Endothelial cell of umbilical vein (primary cell): Measurements from ENCODE around the gene AMOT. TPM values are rescaled to one million over a fixed set of nuclear protein-coding genes. Genes with fewer than 3 reads are reported as not detected.

Source experiments
- BruUV-seq: library from RNA; stranded (reverse); fragments of 400-500 nt; replicated peaks from 2 replicates; lab custom pipeline; 2021; lab: Mats Ljungman, UMichigan
- CTCF ChIA-PET: fragments of 300-600, 350-600 bp; sonication (Branson Sonifier 250); formaldehyde crosslinking; loops from one replicate; lab custom pipeline; 2021; ENCODE audit warnings: antibody characterized with exemption, inconsistent platforms; lab: Charles Lee
- POLR2A ChIA-PET: fragments of 300-600, 350-600 bp; sonication (Branson Sonifier 250); formaldehyde crosslinking; loops from one replicate; lab custom pipeline; 2021; ENCODE audit warnings: antibody characterized with exemption, inconsistent platforms; lab: Charles Lee
- DNase-seq: peaks from one replicate; pipeline ENCODE4 v3.0.0-alpha.2; 2011; ENCODE audit warnings: low read depth, low spot score
- FAIRE-seq: peaks from 2 replicates; lab custom pipeline; 2011; peaks lifted over from hg19 to GRCh38; lab: Jason Lieb, UNC
- H2AFZ ChIP-seq: 2 replicates; pipeline ENCODE4 v1.6.0; 2012; ENCODE audit warnings: low read depth, low read length, control low read depth, inconsistent platforms
- H3K27ac ChIP-seq: 2 replicates; pipeline ENCODE4 v1.5.1; 2011; ENCODE audit warnings: low read depth, mild to moderate bottlenecking, control low read depth, low read length, moderate library complexity; ENCODE audit not compliant: insufficient read depth
- H3K27me3 ChIP-seq, 2 experiments: 2 replicates each; pipeline versions ENCODE4 v1.6.0 to v1.6.1; 2011; ENCODE audit warnings: low read length in 2 of 2, mixed read lengths in 1 of 2; ENCODE audit not compliant: control insufficient read depth in 2 of 2, insufficient read depth in 2 of 2
- H3K36me3 ChIP-seq, 2 experiments: 2 replicates in 1 of 2; 3 replicates in 1 of 2; pipeline ENCODE4 v1.5.1; 2011; ENCODE audit warnings: low read length in 2 of 2, mild to moderate bottlenecking in 1 of 2, moderate library complexity in 1 of 2; ENCODE audit not compliant: control insufficient read depth in 2 of 2, insufficient read depth in 2 of 2; ENCODE audit errors: extremely low read depth in 1 of 2
- H3K4me1 ChIP-seq: 3 replicates; pipeline ENCODE4 v1.5.1; 2011; ENCODE audit warnings: mild to moderate bottlenecking, low read length; ENCODE audit not compliant: control insufficient read depth, insufficient read depth; ENCODE audit errors: extremely low read depth
- H3K4me2 ChIP-seq: 2 replicates; pipeline ENCODE4 v1.6.1; 2011; ENCODE audit warnings: low read length, control low read depth, mixed read lengths; ENCODE audit not compliant: insufficient read depth
- H3K4me3 ChIP-seq, 3 experiments: fragments of 200-600 bp in 1 of 3; sonication (generic), shearing (Covaris generic) in 1 of 3; replicated peaks in 1 of 3; 2 replicates each; pipeline ENCODE4 v1.5.1; 2011 to 2016; ENCODE audit warnings: control low read depth in 3 of 3, low read length in 3 of 3, mild to moderate bottlenecking in 2 of 3, inconsistent platforms in 1 of 3, low read depth in 1 of 3, moderate library complexity in 1 of 3; ENCODE audit not compliant: insufficient read depth in 1 of 3
- H3K79me2 ChIP-seq: 2 replicates; pipeline ENCODE4 v1.6.0; 2012; ENCODE audit warnings: low read length, inconsistent platforms; ENCODE audit not compliant: control insufficient read depth, insufficient read depth
- H3K9ac ChIP-seq: replicated peaks from 2 replicates; pipeline ENCODE3; 2011; ENCODE audit warnings: low read length, control low read depth; ENCODE audit not compliant: insufficient read depth; ENCODE audit errors: extremely low read depth
- H3K9me1 ChIP-seq: replicated peaks from 3 replicates; pipeline ENCODE4 v1.6.0; 2011; ENCODE audit warnings: mild to moderate bottlenecking, low read length; ENCODE audit not compliant: control insufficient read depth, insufficient read depth; ENCODE audit errors: extremely low read depth
- H3K9me3 ChIP-seq: replicated peaks from 2 replicates; pipeline ENCODE4 v1.5.1; 2012; ENCODE audit warnings: low read length, inconsistent platforms; ENCODE audit not compliant: control insufficient read depth, insufficient read depth
- H4K20me1 ChIP-seq: replicated peaks from 2 replicates; pipeline ENCODE3; 2011; ENCODE audit warnings: mild to moderate bottlenecking, low read length; ENCODE audit not compliant: control insufficient read depth, insufficient read depth; ENCODE audit errors: extremely low read depth
- EZH2 ChIP-seq: IDR thresholded peaks from 2 replicates; pipeline ENCODE4 v1.6.1; 2012; ENCODE audit warnings: borderline replicate concordance, low read depth, mild to moderate bottlenecking, moderate library complexity, low read length, inconsistent platforms; ENCODE audit not compliant: severe bottlenecking
- FOS ChIP-seq: IDR thresholded peaks from 2 replicates; pipeline ENCODE4 v1.6.1; 2011; ENCODE audit warnings: mild to moderate bottlenecking, low read length, moderate library complexity, borderline replicate concordance; ENCODE audit not compliant: insufficient read depth
- GATA2 ChIP-seq: IDR thresholded peaks from 2 replicates; pipeline ENCODE4 v1.7.0; 2011; ENCODE audit warnings: low read depth, mild to moderate bottlenecking, moderate library complexity, mixed read lengths, low read length; ENCODE audit not compliant: insufficient read length, insufficient read depth
- JUN ChIP-seq: IDR thresholded peaks from 2 replicates; pipeline ENCODE4 v1.6.1; 2011; ENCODE audit warnings: borderline replicate concordance, low read depth; ENCODE audit not compliant: insufficient read length, insufficient read depth
- MYC ChIP-seq: IDR thresholded peaks from one replicate; pipeline ENCODE4 v1.6.1; 2011; ENCODE audit warnings: mild to moderate bottlenecking, low read depth, low read length
- POLR2A ChIP-seq: IDR thresholded peaks from 2 replicates; pipeline ENCODE4 v1.6.1; 2012; ENCODE audit warnings: low read depth, mild to moderate bottlenecking, control low read depth, low read length
- POLR2AphosphoS5 ChIP-seq: IDR thresholded peaks from 2 replicates; pipeline ENCODE4 v1.6.1; 2012; ENCODE audit warnings: low read depth, mild to moderate bottlenecking, control low read depth, low read length, moderate library complexity; ENCODE audit not compliant: insufficient read depth
- dilution Hi-C: fragments of 300-500 bp; cut with MboI; formaldehyde crosslinking; loops from one replicate; pipeline ENCODE4 v1.15.0; 2019; ENCODE audit warnings: low sequenced_read_pairs; ENCODE audit not compliant: extremely low pct_ligation_motif_present
- intact Hi-C: fragments of 100-400 bp; cut with micrococcal nuclease; formaldehyde crosslinking; loops from one replicate; pipeline ENCODE4 v1.10.0; 2022
- polyA plus RNA-seq, 4 experiments: library from polyadenylated mRNA; depleted of rRNA in 3 of 4; stranded (reverse) in 3 of 4; unstranded in 1 of 4; fragments of >200 nt; gene quantifications; 2 replicates each; pipeline versions ENCODE4 v1.2.1 to v1.2.3, GENCODE V29; 2011 to 2012; ENCODE audit warnings: missing spikeins in 1 of 4
- total RNA-seq: library from RNA; stranded (reverse); gene quantifications from 2 replicates; pipeline ENCODE4 v1.2.3, GENCODE V29; 2021
- TF ChIP-seq, protein P1 (sequence below): IDR thresholded peaks from 2 replicates; pipeline ENCODE4 v1.6.1; 2011; ENCODE audit not compliant: insufficient read depth, insufficient read length
- TF ChIP-seq, protein P2 (sequence below), 2 donors: IDR thresholded peaks; 1 replicate in 1 of 2; 2 replicates in 1 of 2; pipeline ENCODE4 v1.5.1; 2011; ENCODE audit warnings: low read length in 2 of 2, mild to moderate bottlenecking in 2 of 2, moderate library complexity in 2 of 2, control low read depth in 1 of 2, inconsistent platforms in 1 of 2, low read depth in 1 of 2; ENCODE audit not compliant: insufficient read depth in 1 of 2; ENCODE audit errors: extremely low read depth in 1 of 2

The AMOT gene
- total and polyA plus RNA-seq, 2 donors (not counting 3 experiments of a cell fraction or from before 2014, with no cell fraction given), result 0.68 to 3.5 TPM

DNA sequence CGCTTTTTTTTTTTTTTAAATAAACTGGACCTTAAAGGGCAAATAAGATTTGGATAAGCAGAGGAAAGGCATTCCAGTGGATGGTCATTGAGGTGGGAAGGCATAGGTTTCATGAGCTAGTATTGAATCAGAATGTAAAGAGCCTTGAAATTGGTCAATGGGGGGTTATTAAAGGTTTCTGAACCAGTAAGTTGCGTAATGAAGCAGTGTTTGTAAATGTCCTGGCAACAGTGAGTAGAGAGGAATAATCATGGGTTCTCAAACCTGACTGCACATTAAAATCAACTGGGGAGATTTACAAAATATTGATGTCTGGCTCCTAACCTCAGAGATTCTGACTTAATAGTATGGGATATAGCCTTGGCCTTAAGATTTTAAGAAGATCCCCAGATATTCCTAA is 23.2 kb upstream of the AMOT start:
- TF ChIP-seq FOS, result no peak
- no peak for TF ChIP-seq EZH2
- no peak for TF ChIP-seq GATA2
- TF ChIP-seq MYC, result no peak
- TF ChIP-seq JUN, result no peak
- TF ChIP-seq POLR2AphosphoS5, result no peak
- TF ChIP-seq POLR2A, result no peak
- TF ChIP-seq, protein P1, sequence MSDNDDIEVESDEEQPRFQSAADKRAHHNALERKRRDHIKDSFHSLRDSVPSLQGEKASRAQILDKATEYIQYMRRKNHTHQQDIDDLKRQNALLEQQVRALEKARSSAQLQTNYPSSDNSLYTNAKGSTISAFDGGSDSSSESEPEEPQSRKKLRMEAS, result no peak
- TF ChIP-seq, protein P2, sequence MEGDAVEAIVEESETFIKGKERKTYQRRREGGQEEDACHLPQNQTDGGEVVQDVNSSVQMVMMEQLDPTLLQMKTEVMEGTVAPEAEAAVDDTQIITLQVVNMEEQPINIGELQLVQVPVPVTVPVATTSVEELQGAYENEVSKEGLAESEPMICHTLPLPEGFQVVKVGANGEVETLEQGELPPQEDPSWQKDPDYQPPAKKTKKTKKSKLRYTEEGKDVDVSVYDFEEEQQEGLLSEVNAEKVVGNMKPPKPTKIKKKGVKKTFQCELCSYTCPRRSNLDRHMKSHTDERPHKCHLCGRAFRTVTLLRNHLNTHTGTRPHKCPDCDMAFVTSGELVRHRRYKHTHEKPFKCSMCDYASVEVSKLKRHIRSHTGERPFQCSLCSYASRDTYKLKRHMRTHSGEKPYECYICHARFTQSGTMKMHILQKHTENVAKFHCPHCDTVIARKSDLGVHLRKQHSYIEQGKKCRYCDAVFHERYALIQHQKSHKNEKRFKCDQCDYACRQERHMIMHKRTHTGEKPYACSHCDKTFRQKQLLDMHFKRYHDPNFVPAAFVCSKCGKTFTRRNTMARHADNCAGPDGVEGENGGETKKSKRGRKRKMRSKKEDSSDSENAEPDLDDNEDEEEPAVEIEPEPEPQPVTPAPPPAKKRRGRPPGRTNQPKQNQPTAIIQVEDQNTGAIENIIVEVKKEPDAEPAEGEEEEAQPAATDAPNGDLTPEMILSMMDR (IDR thresholded peaks at IDR 0.05; ENCODE audit: extremely low read depth in 1 of 2, insufficient read depth in 1 of 2, low read depth in 1 of 2, low read length in 2 of 2), result no peak
- Histone ChIP-seq H3K36me3 (no peaks in the 10 kb centered on the region), H3K9me1 (no peaks in the 10 kb centered on the region), H3K9me3 (no peaks in the 10 kb centered on the region), H2AFZ (no peak overlapping the region), H4K20me1 (no peaks in the 10 kb centered on the region), H3K9ac (no peak overlapping the region), H3K4me1 (no peaks in the 10 kb centered on the region), H3K4me2 (no peak overlapping the region), H3K27ac (no peak overlapping the region), H3K27me3 (no peaks in the 10 kb centered on the region), H3K4me3 (no peak overlapping the region), H3K79me2 (no peaks in the 10 kb centered on the region)
- ChIA-PET CTCF (no interaction called here), POLR2A (no interaction called here)
- dilution Hi-C loops, result no loop called here
- intact Hi-C loops, result no loop called here
- no TSS peak for BruUV-seq
- FAIRE-seq, result no peak
- no peak for DNase-seq
